NCI-H2171 (cell line): ENCODE results near the gene CTU2.

Source experiments
- DNase-seq: peaks from one replicate; lab custom pipeline; 2025; lab: John Stamatoyannopoulos, UW

The CTU2 gene

DNA sequence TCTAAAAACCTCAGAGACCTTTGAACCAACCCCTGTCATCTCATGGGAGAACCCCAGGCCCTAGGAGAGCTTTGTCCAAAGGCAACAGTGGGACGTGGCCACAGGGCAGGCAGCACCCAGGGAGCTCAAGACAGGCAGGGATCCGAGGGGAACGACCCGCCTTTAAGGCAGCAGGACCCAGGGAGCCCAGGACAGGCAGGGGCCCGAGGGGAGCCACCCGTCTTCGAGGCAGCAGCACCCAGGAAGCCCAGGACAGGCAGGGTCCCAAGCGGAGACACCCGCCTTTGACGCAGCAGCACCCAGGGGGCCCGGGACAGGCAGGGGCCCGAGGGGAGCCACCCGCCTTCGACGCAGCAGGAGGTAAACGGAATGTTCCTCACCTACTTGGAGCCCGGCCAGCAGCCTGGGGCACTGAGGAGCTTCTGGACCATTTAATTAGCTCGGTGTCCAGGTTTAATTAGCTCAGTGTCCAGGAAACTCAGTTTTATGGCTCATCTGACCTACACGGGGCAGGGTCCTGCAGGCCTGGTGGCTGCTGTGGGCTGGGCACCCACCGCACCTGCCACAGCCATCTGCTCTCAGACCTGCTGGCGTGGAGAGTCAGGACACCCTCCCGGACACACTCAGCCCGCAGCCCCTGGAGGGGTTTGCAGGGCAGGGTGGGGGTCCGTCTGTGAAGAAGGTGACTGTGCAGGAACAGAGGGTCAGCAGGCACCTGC is 54.3 kb downstream of the CTU2 start:
- no peak for DNase-seq

DNA sequence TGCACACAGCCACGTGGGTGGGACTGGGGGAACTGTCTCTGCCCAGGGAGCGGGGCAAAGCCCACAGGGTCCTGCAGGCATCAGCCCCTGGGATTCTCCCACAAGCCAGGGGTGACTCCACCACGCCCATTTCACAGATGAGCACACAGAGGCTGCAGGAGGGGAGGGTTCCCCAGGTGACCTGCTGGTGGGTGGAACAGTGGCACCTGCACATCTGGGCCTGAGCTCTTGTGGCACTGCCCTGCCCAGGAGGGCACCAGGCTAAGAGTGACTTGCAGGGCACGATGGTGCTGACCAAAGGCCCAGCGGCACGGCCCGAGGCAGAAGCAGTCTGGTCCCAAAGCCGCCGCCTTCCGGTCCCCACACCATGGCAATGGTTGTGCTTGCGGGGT is 54.8 kb downstream of the CTU2 start:
- no peak for DNase-seq

DNA sequence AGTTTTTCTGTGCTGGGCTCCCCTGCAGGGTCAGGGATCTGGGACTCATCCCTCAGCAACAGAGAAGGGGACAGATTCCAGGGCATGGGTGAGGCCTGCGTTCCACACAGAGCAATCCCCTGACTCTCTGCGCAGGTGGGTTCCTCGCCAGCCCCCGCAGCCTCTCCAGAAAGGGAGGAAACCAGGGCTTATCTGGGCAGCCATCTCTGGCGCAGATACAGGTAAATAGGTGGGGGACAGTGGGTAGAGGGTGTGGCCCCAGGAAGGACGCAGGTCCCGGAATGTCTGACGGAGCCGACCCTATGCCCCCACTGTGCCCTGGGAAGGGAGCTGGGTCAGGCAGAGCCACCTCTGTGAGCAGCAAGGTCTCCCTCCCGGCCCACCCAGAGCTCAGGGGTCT is 55.5 kb downstream of the CTU2 start:
- no peak for DNase-seq

GRCh38 chr16:88762258-88762870 is 56.1 kb downstream of the CTU2 start:
- DNase-seq = no peak

DNA sequence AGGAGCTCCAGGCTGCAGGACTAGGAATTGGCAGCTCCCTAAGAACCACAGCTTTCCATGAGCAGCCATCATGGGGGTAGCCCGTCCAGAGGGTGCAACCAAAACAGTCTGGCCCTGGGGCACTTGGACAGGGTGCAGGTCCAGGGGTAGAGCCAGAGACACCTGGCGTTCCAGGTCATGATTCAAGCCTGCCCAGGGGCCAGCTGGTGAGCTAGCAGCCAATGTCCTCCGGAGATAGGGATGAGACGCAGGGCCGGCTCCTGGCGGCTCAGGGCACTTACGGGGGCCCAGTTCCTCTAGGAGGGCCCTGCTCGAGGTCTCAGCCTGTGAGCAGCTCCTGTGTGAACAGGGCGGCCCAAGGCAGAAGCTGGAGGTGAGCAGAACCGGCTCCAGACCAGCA is 56.6 kb downstream of the CTU2 start:
- DNase-seq = no peak

DNA sequence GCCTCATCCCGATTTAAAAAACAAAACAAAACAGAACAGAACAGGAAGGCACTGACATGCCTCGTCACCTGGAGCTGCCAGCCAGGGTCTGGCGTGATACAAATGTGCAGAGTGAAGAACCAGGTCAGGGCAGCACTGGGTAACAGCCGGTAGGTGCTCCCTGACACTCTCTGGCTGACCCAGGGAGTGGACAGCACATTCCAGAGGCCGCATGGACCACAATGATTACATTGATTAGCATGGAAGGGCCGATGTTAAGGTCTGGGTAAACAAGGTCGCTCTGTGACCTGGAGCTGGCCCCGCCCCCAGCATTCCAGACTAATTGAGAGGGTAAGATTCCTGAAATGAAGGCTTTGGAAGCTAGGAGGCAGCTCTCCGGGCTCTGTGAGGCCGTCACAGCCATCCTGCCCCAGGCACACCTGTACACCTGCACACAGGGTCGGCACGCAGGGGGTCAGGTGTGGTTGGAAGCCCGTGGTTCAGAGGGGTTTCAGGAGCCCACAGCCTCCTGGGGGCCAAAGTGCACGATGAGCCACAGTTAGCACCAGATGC is 57.3 kb downstream of the CTU2 start:
- DNase-seq = no peak

DNA sequence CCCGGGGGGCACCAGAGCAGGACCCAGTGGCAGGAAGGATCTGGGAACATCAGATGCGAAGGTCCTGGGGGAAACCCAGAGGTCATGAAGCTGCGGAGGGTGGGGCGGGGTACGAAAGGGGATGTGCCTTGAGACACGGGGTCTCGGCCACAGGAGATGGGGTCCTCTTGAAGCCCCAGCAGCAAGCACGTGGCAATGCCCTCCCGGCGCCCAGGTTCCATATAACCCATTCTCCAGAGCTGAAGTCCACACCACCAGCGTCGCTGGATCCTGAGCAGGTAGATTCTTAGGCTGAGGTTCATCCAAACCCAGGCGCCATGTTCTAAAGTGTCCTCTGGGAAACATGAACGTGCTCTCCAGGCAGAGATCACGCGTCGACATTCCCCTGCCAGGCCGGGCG is 57.8 kb downstream of the CTU2 start:
- DNase-seq = no peak

DNA sequence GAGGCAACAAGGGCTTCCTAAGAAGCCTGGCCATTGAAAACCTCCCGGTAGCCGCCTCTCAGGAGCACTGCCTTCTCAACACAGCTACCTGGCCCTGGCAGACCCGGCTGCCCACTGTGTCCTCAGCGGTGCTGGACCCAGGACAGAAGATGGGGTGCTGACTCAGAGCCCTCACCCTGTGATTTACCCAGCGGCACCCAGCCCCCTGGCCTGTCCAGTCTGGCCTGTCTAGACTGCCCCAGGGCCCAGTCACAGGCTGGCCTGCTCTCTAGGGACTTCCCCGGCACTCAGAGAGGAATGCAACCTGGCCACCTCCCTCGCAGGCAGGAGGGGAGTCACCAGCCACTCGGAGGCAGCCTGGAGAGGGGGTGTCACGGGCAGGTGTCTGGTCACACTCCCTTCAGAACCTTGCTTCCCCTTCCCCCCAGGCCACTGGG is 58.6 kb downstream of the CTU2 start:
- no peak for DNase-seq
